ENCODE measurements around the gene GNAQ.
"Not testable (repeated sequence)": the region's sequence is repeated elsewhere in the genome, so short reads cannot be mapped to it uniquely, and the experiment has no call there.

GNAQ gene

DNA sequence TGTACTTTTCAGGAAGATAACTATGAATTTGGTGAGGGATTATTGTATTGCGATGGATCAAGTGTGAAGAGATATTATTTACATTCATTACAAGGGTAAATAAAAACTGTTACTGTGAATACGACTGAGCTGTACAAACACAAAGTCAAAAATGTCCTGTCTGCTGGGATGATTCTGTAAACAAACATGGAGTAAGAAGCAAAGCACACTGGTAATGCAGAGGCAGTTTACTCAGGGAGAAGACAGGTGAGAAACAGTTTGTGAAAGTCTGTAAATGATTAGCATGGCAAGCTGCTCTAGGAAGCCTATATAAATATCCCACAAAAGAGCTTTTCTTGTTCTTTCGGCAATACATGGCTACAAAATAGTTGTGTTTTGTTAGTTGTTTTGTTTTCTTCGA lies 268.0 kb downstream of the GNAQ start:
- H3K4me3 ChIP-seq = no peak overlapping the region
- H3K27ac ChIP-seq = no peak overlapping the region
- no peak for TF ChIP-seq CTCF (IDR thresholded peaks at IDR 0.05)
- no peak for DNase-seq (ENCODE audit: low spot score)

DNA sequence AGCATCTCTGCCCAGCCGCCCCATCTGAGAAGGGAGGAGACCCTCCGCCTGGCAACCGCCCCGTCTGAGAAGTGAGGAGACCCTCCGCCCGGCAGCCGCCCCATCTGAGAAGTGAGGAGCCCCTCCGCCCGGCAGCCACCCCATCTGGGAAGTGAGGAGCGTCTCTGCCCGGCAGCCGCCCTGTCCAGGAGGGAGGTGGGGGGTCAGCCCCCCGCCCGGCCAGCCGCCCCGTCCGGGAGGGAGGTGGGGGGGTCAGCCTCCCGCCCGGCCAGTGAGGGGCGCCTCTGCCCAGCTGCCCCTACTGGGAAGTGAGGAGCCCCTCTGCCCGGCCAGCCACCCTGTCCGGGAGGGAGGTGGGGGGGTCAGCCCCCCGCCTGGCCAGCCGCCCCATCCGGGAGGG lies 270.7 kb downstream of the GNAQ start:
- DNase-seq (ENCODE audit: low spot score); H3K4me3 ChIP-seq; H3K27ac ChIP-seq: not testable (repeated sequence)

- no peak for TF ChIP-seq CTCF (IDR thresholded peaks at IDR 0.05)
Measured at GRCh38 chr9:77759391-77759790, 272.2 kb downstream of the GNAQ start.

GRCh38 chr9:77756449-77756848 lies 275.2 kb downstream of the GNAQ start:
- Histone ChIP-seq H3K27ac (no peak overlapping the region), H3K4me3 (no peak overlapping the region)
- no peak for DNase-seq (ENCODE audit: low spot score)
- TF ChIP-seq CTCF (IDR thresholded peaks at IDR 0.05) = no peak

More at GRCh38 chr9:77759391-77759790, 272.2 kb downstream of the GNAQ start:
- Histone ChIP-seq H3K27ac (no peak overlapping the region), H3K4me3 (no peak overlapping the region)
- DNase-seq (ENCODE audit: low spot score) = no peak

- Histone ChIP-seq H3K27ac (no peak overlapping the region), H3K4me3 (no peak overlapping the region)
- TF ChIP-seq CTCF (IDR thresholded peaks at IDR 0.05) = no peak
- DNase-seq (ENCODE audit: low spot score) = no peak
Measured at GRCh38 chr9:77753180-77753579, 278.4 kb downstream of the GNAQ start.

DNA sequence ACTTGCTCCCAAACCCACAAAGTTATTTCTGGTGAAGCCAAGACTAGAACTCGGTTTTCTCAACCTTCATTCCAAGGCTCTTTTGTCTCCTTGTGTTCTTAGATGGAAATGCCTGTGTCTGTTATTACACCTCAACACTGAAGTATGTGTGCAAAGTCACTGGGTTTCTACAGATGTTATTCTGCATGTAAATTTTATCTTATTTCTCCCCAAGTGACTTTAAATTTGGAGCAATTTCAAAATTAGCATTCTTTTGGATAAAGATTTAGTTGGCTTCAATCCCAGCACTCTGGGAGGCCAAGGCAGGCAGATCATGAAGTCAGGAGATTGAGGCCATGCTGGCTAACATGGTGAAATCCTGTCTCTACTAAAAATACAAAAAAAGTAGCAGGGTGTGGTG lies 279.1 kb downstream of the GNAQ start:
- Histone ChIP-seq H3K4me3 (no peak overlapping the region), H3K27ac (peak overlapping the region in 1 of 2 donors; percentile 31)
- no peak for TF ChIP-seq CTCF (IDR thresholded peaks at IDR 0.05)
- DNase-seq (ENCODE audit: low spot score) = no peak

GRCh38 chr9:77751341-77752091 lies 280.1 kb downstream of the GNAQ start:
- no peak overlapping the region for H3K27ac ChIP-seq
- TF ChIP-seq CTCF (IDR thresholded peaks at IDR 0.05) = peak; percentile 27
- no peak overlapping the region for H3K4me3 ChIP-seq
- DNase-seq (ENCODE audit: low spot score) = no peak
